ENCODE data around the gene RAB31.

DNA sequence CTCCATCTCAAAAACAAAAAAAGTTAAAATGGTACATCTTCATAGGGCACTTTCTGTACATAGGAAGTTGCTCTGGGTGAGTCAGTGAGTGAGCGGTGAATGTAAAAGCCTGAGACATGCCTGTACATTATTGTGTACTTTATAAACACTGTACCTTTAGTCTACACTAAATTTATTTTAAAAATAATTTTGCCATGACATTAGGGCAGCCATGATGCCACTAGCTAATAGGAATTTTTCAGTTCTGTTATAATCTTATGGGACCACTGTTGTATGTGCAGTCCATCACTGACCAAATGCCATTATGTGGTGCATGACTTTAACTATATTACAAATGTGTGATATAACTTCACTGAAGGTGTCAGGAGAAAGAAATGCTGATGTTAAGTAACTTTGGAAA, 166.6 kb downstream of the RAB31 start:
- TF ChIP-seq ZNF768 (tag by site-specific recombination; IDR thresholded peaks at IDR 0.05) (no peak), ZBTB8A (tag by site-specific recombination; IDR thresholded peaks at IDR 0.05) (no peak), ZBTB7A (tag by site-specific recombination; IDR thresholded peaks at IDR 0.05; ENCODE audit: low read depth) (no peak), ZNF626 (tag by site-specific recombination; IDR thresholded peaks at IDR 0.05) (no peak), ZNF239 (tag by site-specific recombination; IDR thresholded peaks at IDR 0.05) (no peak), ZNF423 (tag by site-specific recombination; IDR thresholded peaks at IDR 0.05) (no peak), ZNF707 (tag by site-specific recombination; IDR thresholded peaks at IDR 0.05) (no peak), ZNF221 (tag by site-specific recombination; IDR thresholded peaks at IDR 0.05; ENCODE audit: borderline replicate concordance) (no peak)
- TF ChIP-seq, protein P1, sequence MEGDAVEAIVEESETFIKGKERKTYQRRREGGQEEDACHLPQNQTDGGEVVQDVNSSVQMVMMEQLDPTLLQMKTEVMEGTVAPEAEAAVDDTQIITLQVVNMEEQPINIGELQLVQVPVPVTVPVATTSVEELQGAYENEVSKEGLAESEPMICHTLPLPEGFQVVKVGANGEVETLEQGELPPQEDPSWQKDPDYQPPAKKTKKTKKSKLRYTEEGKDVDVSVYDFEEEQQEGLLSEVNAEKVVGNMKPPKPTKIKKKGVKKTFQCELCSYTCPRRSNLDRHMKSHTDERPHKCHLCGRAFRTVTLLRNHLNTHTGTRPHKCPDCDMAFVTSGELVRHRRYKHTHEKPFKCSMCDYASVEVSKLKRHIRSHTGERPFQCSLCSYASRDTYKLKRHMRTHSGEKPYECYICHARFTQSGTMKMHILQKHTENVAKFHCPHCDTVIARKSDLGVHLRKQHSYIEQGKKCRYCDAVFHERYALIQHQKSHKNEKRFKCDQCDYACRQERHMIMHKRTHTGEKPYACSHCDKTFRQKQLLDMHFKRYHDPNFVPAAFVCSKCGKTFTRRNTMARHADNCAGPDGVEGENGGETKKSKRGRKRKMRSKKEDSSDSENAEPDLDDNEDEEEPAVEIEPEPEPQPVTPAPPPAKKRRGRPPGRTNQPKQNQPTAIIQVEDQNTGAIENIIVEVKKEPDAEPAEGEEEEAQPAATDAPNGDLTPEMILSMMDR (tag by site-specific recombination; IDR thresholded peaks at IDR 0.05) = no peak
- TF ChIP-seq, protein P2, sequence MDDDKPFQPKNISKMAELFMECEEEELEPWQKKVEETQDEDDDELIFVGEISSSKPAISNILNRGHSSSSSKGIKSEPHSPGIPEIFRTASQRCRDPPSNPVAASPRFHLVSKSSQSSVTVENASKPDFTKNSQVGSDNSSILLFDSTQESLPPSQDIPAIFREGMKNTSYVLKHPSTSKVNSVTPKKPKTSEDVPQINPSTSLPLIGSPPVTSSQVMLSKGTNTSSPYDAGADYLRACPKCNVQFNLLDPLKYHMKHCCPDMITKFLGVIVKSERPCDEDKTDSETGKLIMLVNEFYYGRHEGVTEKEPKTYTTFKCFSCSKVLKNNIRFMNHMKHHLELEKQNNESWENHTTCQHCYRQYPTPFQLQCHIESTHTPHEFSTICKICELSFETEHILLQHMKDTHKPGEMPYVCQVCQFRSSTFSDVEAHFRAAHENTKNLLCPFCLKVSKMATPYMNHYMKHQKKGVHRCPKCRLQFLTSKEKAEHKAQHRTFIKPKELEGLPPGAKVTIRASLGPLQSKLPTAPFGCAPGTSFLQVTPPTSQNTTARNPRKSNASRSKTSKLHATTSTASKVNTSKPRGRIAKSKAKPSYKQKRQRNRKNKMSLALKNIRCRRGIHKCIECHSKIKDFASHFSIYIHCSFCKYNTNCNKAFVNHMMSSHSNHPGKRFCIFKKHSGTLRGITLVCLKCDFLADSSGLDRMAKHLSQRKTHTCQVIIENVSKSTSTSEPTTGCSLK (tag by site-specific recombination; IDR thresholded peaks at IDR 0.05) = no peak
